ENCODE data around the gene ANKRD52. TPM values are rescaled to one million over a fixed set of nuclear protein-coding genes. Genes with fewer than 3 reads are reported as not detected.
"Not testable (repeated sequence)": the region's sequence is repeated elsewhere in the genome, so short reads cannot be mapped to it uniquely, and the experiment has no call there.

The ANKRD52 gene
- total RNA-seq, 2 experiments from 2014 or later: 23.9 to 30.8 TPM

GRCh38 chr12:56286044-56286830, 28.1 kb upstream of the ANKRD52 start:
- Mint-ChIP-seq H3K9me3 (no peaks in the 10 kb centered on the region), H3K4me1 (ENCODE audit: low read depth) (peaks cover 14% of the 10 kb centered on the region), H3K27ac (peak overlapping the region; percentile 44), H3K36me3 (ENCODE audit: low read depth) (peaks cover 69% of the 10 kb centered on the region), H3K27me3 (no peaks in the 10 kb centered on the region), H3K4me3 (no peak overlapping the region)
- H3K4me1 ChIP-seq (ENCODE audit: insufficient read depth, low read length): peaks cover 11% of the 10 kb centered on the region
- no peak overlapping the region for H3K27ac ChIP-seq (ENCODE audit: low read depth in 1 of 2, low read length in 2 of 2)
- no peak overlapping the region for H3K4me3 ChIP-seq (ENCODE audit: low read length)
- intact Hi-C loops (cut with DNase I, micrococcal nuclease): no loop called here
- ATAC-seq (ENCODE audit: poor library complexity) (no peak), DNase-seq (no peak)
- POLR2A ChIA-PET: interaction anchor here (1.1 kb wide), 1 partner anchor 30 kb away, joined by 3 read pairs; no protein-coding TSS in a partner anchor
- TF ChIP-seq, protein P1, sequence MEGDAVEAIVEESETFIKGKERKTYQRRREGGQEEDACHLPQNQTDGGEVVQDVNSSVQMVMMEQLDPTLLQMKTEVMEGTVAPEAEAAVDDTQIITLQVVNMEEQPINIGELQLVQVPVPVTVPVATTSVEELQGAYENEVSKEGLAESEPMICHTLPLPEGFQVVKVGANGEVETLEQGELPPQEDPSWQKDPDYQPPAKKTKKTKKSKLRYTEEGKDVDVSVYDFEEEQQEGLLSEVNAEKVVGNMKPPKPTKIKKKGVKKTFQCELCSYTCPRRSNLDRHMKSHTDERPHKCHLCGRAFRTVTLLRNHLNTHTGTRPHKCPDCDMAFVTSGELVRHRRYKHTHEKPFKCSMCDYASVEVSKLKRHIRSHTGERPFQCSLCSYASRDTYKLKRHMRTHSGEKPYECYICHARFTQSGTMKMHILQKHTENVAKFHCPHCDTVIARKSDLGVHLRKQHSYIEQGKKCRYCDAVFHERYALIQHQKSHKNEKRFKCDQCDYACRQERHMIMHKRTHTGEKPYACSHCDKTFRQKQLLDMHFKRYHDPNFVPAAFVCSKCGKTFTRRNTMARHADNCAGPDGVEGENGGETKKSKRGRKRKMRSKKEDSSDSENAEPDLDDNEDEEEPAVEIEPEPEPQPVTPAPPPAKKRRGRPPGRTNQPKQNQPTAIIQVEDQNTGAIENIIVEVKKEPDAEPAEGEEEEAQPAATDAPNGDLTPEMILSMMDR (IDR thresholded peaks at IDR 0.05): no peak
- no peaks in the 10 kb centered on the region for H3K27me3 ChIP-seq (ENCODE audit: control insufficient read depth in 1 of 2, insufficient read depth in 2 of 2, low read length in 2 of 2)
- H3K36me3 ChIP-seq (ENCODE audit: insufficient read depth, low read length): peaks cover 72% of the 10 kb centered on the region
- H3K9me3 ChIP-seq (ENCODE audit: control insufficient read depth in 1 of 2, insufficient read depth in 1 of 2, low read length in 2 of 2): no peaks in the 10 kb centered on the region
- CTCF ChIA-PET: interaction anchor here (0.8 to 1.2 kb wide), 3 partner anchors 13 to 97 kb away, joined by 3 to 4 read pairs (median 4); partner anchors contain the start of genes ANKRD52 and SMARCC2

DNA sequence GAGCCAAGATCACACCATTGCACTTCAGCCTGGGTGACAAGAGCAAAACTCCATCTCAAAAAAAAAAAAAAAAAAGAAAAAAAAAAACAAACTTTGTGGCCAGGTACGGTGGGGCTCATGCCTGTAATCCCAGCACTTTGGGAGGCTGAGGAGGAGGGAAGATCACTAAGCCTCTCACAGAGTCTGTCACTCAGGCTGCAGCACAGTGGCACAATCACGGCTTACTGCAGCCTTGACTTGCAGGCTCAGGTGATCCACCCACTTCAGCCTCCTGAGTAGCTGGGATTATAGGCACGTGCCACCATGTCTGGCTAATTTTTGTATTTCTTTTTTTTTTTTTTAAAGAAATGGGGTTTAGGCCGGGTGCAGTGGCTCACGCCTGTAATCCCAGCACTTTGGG, 26.1 kb upstream of the ANKRD52 start:
- CTCF ChIA-PET; H3K4me3 Mint-ChIP-seq; POLR2A ChIA-PET; H3K27me3 ChIP-seq (ENCODE audit: control insufficient read depth in 1 of 2, insufficient read depth in 2 of 2, low read length in 2 of 2); intact Hi-C loops (cut with DNase I, micrococcal nuclease); H3K4me1 Mint-ChIP-seq (ENCODE audit: low read depth); H3K27me3 Mint-ChIP-seq; H3K4me1 ChIP-seq (ENCODE audit: insufficient read depth, low read length); H3K4me3 ChIP-seq (ENCODE audit: low read length); DNase-seq; ATAC-seq (ENCODE audit: poor library complexity); H3K9me3 Mint-ChIP-seq; H3K27ac ChIP-seq (ENCODE audit: low read depth in 1 of 2, low read length in 2 of 2); H3K27ac Mint-ChIP-seq; H3K9me3 ChIP-seq (ENCODE audit: control insufficient read depth in 1 of 2, insufficient read depth in 1 of 2, low read length in 2 of 2): not testable (repeated sequence)
- H3K36me3 ChIP-seq (ENCODE audit: insufficient read depth, low read length): peaks cover 70% of the 10 kb centered on the region
- H3K36me3 Mint-ChIP-seq (ENCODE audit: low read depth): peaks cover 60% of the 10 kb centered on the region

DNA sequence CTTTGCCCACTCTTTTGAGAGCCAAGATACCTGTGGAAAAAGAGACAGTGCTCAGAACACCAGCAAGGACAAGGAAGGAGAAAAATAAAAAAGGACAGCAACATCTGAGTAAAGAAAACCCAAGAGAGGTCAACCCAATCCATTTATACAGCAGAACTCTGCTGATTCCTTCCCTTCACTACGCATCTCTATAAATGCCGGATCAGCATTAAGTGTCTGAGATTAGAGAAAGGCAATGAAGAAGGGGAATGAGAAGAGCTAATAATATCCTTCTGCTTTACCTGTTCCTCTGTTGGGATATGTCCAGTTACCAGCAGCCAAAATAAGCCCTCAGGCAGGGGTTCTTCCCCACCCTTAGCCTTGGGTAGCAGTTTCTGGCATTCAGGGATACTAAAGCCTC, 24.4 kb upstream of the ANKRD52 start:
- Mint-ChIP-seq H3K9me3 (no peaks in the 10 kb centered on the region), H3K4me3 (no peak overlapping the region), H3K27ac (no peak overlapping the region), H3K36me3 (ENCODE audit: low read depth) (peaks cover 66% of the 10 kb centered on the region), H3K27me3 (no peaks in the 10 kb centered on the region), H3K4me1 (ENCODE audit: low read depth) (peaks cover 6% of the 10 kb centered on the region)
- Histone ChIP-seq H3K27ac (ENCODE audit: low read depth in 1 of 2, low read length in 2 of 2) (no peak overlapping the region), H3K4me3 (ENCODE audit: low read length) (no peak overlapping the region), H3K36me3 (ENCODE audit: insufficient read depth, low read length) (peaks cover 81% of the 10 kb centered on the region), H3K9me3 (ENCODE audit: control insufficient read depth in 1 of 2, insufficient read depth in 1 of 2, low read length in 2 of 2) (no peaks in the 10 kb centered on the region), H3K27me3 (ENCODE audit: control insufficient read depth in 1 of 2, insufficient read depth in 2 of 2, low read length in 2 of 2) (no peaks in the 10 kb centered on the region), H3K4me1 (ENCODE audit: insufficient read depth, low read length) (no peaks in the 10 kb centered on the region)
- DNase-seq (no peak), ATAC-seq (ENCODE audit: poor library complexity) (no peak)
- POLR2A ChIA-PET: no interaction called here
- CTCF ChIA-PET: interaction anchor here (0.6 kb wide), 1 partner anchor 110 kb away, joined by 3 read pairs; no protein-coding TSS in a partner anchor
- TF ChIP-seq, protein P1 (IDR thresholded peaks at IDR 0.05): no peak
- intact Hi-C loops (cut with DNase I, micrococcal nuclease): no loop called here
